Gastrocnemius medialis (tissue), 4 donors: ENCODE measurements around the gene SZT2.

ENCODE experiments used
- POLR2A ChIP-seq, 2 donors: fragments of 450-650 bp; IDR thresholded peaks; one replicate each; pipeline ENCODE4 v1.6.1; 2017; ENCODE audit warnings: antibody characterized with exemption in 2 of 2, mild to moderate bottlenecking in 2 of 2, moderate library complexity in 2 of 2
- TF ChIP-seq, protein P1 (sequence below), 5 experiments: fragments of 450-650 bp in 3 of 5; fragments of 200-600 bp in 2 of 5; sonication (generic) in 2 of 5; IDR thresholded peaks in 4 of 5; conservative IDR thresholded peaks in 1 of 5; 1 replicate in 4 of 5; 2 replicates in 1 of 5; pipeline ENCODE4 v1.5.1; 2016 to 2019; ENCODE audit warnings: antibody characterized with exemption in 5 of 5, mild to moderate bottlenecking in 3 of 5, moderate library complexity in 3 of 5

DNA sequence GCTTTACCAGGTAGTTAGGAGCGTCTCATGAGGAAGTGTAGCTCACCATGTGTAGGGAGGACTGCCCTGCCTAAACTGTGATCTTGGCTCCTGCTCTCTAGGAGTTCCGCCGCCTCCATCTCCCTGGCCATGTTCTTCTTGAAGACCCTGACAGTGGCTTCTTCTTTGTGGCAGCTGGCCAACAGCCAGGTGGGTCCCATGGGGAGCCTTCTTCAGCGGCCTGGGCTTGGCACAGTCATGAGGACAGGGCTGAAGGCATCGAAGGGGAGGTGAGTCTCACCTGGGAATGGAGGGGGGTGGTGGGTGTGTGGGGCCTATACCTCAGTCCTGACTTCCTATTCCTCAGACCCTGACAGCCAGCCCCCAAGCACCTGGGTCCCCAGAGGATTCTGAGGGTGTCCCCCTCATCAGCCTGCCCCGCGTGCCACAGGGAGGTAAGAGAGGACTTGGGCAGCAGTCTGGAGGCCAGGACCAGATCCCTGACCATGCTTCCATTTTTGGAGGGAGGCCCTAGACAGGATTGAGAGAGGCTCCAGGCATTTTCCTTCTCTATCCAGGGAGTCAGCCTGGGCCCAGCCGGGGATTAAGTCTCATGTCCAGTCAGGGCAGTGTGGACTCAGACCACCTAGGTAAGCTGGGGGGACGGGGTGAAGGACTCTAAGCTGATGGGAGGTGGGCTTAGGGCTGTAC is 42.6 kb downstream of the SZT2 start:
- TF ChIP-seq, protein P1, sequence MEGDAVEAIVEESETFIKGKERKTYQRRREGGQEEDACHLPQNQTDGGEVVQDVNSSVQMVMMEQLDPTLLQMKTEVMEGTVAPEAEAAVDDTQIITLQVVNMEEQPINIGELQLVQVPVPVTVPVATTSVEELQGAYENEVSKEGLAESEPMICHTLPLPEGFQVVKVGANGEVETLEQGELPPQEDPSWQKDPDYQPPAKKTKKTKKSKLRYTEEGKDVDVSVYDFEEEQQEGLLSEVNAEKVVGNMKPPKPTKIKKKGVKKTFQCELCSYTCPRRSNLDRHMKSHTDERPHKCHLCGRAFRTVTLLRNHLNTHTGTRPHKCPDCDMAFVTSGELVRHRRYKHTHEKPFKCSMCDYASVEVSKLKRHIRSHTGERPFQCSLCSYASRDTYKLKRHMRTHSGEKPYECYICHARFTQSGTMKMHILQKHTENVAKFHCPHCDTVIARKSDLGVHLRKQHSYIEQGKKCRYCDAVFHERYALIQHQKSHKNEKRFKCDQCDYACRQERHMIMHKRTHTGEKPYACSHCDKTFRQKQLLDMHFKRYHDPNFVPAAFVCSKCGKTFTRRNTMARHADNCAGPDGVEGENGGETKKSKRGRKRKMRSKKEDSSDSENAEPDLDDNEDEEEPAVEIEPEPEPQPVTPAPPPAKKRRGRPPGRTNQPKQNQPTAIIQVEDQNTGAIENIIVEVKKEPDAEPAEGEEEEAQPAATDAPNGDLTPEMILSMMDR (IDR thresholded peaks at IDR 0.05 in 4 of 5, conservative IDR thresholded peaks at IDR 0.05 in 1 of 5): no peak
- TF ChIP-seq POLR2A (IDR thresholded peaks at IDR 0.05): no peak
